Thyroid gland (tissue), 4 donors: Measurements from ENCODE around the gene SEC23B. TPM values are rescaled to one million over a fixed set of nuclear protein-coding genes. Genes with fewer than 3 reads are reported as not detected.
"Not testable (repeated sequence)": the region's sequence is repeated elsewhere in the genome, so short reads cannot be mapped to it uniquely, and the experiment has no call there.

Source experiments
- DNase-seq, 2 donors: peaks; one replicate each; pipeline ENCODE4 v3.0.0-alpha.2; 2019
- H3K27ac ChIP-seq, 3 donors: fragments of 200-600 bp; sonication (generic); 1 replicate in 2 of 3; 2 replicates in 1 of 3; pipeline ENCODE4 v1.5.1; 2016 to 2019; ENCODE audit warnings: mild to moderate bottlenecking in 1 of 3, moderate library complexity in 1 of 3
- H3K27me3 ChIP-seq: fragments of 200-600 bp; sonication (generic); one replicate; pipeline ENCODE4 v1.5.1; 2019
- H3K36me3 ChIP-seq, 2 donors: fragments of 200-600 bp; sonication (generic); one replicate each; pipeline ENCODE4 v1.5.1; 2016 to 2019
- H3K4me1 ChIP-seq, 2 donors: fragments of 200-600 bp; sonication (generic); one replicate each; pipeline ENCODE4 v1.5.1; 2017 to 2019
- H3K4me3 ChIP-seq, 3 donors: fragments of 200-600 bp; sonication (generic); replicated peaks in 1 of 3; 1 replicate in 2 of 3; 2 replicates in 1 of 3; pipeline ENCODE4 v1.5.1; 2016; ENCODE audit warnings: mild to moderate bottlenecking in 1 of 3
- H3K9me3 ChIP-seq: fragments of 200-600 bp; sonication (generic); one replicate; pipeline ENCODE4 v1.5.1; 2017
- CTCF ChIP-seq, 6 experiments: fragments of 200-600 bp in 3 of 6; fragments of 450-650 bp in 3 of 6; sonication (generic) in 3 of 6; IDR thresholded peaks; one replicate each; pipeline ENCODE4 v1.5.1; 2016 to 2019; ENCODE audit warnings: antibody characterized with exemption in 6 of 6, mild to moderate bottlenecking in 2 of 6, inconsistent platforms in 1 of 6, moderate library complexity in 1 of 6
- POLR2A ChIP-seq, 2 donors: fragments of 450-650 bp; IDR thresholded peaks; one replicate each; pipeline ENCODE4 v1.6.1; 2017; ENCODE audit warnings: antibody characterized with exemption in 2 of 2, mild to moderate bottlenecking in 2 of 2, moderate library complexity in 1 of 2
- WGBS, 2 donors: methylation state at CpG; one replicate each; pipeline ENCODE4 v1.1.5; 2017; 5-methylcytosine and 5-hydroxymethylcytosine counted together
- intact Hi-C: fragments of 100-400 bp; cut with DNase I; formaldehyde crosslinking; loops from one replicate; pipeline ENCODE4 v1.15.1; 2023
- total RNA-seq, 4 donors: library from RNA; depleted of rRNA; stranded (reverse); fragments of >200 nt; gene quantifications; one replicate each; pipeline ENCODE4 v1.2.3, GENCODE V29; 2016

The SEC23B gene
- total RNA-seq, 4 donors from 2014 or later = 60.5 to 94.1 (median 84.6) TPM

GRCh38 chr20:18524646-18525045 lies 16.9 kb downstream of the SEC23B start:
- WGBS, 2 donors = 93 to 100% methylated on average over 1 of the region's 1 CpG
- Histone ChIP-seq H3K9me3 (no peaks in the 10 kb centered on the region), H3K27ac (no peak overlapping the region), H3K4me3 (no peak overlapping the region), H3K27me3 (no peaks in the 10 kb centered on the region), H3K36me3 (peaks cover 43 to 54% of the 10 kb centered on the region in 2 donors), H3K4me1 (no peaks in the 10 kb centered on the region)
- no peak for DNase-seq
- intact Hi-C loops = no loop called here
- TF ChIP-seq POLR2A (IDR thresholded peaks at IDR 0.05) (no peak), CTCF (IDR thresholded peaks at IDR 0.05) (no peak)

GRCh38 chr20:18526761-18527160 lies 19.0 kb downstream of the SEC23B start:
- intact Hi-C loops, DNase-seq, H3K4me3 ChIP-seq, H3K27me3 ChIP-seq, H3K27ac ChIP-seq, H3K9me3 ChIP-seq, H3K4me1 ChIP-seq: not testable (repeated sequence)
- 83 to 84% methylated on average over 14 of the region's 14 CpGs for WGBS, 2 donors
- H3K36me3 ChIP-seq = peaks cover 62 to 74% of the 10 kb centered on the region in 2 donors

- Histone ChIP-seq H3K27me3 (no peaks in the 10 kb centered on the region), H3K9me3 (no peaks in the 10 kb centered on the region), H3K4me3 (no peak overlapping the region), H3K4me1 (no peaks in the 10 kb centered on the region), H3K27ac (no peak overlapping the region), H3K36me3 (peaks cover 66 to 80% of the 10 kb centered on the region in 2 donors)
- TF ChIP-seq CTCF (IDR thresholded peaks at IDR 0.05) (no peak), POLR2A (IDR thresholded peaks at IDR 0.05) (no peak)
- WGBS, 2 donors = 95 to 97% methylated on average over 2 of the region's 2 CpGs
- DNase-seq = no peak
- intact Hi-C loops = no loop called here
Observed at GRCh38 chr20:18527339-18527738, 19.6 kb downstream of the SEC23B start.

GRCh38 chr20:18527836-18528235 lies 20.1 kb downstream of the SEC23B start:
- Histone ChIP-seq H3K36me3 (peaks cover 71 to 85% of the 10 kb centered on the region in 2 donors), H3K27me3 (no peaks in the 10 kb centered on the region), H3K4me1 (no peaks in the 10 kb centered on the region), H3K4me3 (no peak overlapping the region), H3K27ac (no peak overlapping the region), H3K9me3 (no peaks in the 10 kb centered on the region)
- intact Hi-C loops = no loop called here
- DNase-seq = no peak
- WGBS, 2 donors = 86 to 94% methylated on average over 2 of the region's 2 CpGs
- TF ChIP-seq CTCF (IDR thresholded peaks at IDR 0.05) (no peak), POLR2A (IDR thresholded peaks at IDR 0.05) (no peak)

GRCh38 chr20:18529041-18529440 lies 21.3 kb downstream of the SEC23B start:
- H3K9me3 ChIP-seq = no peaks in the 10 kb centered on the region
- no peak for DNase-seq
- TF ChIP-seq CTCF (IDR thresholded peaks at IDR 0.05) (no peak), POLR2A (IDR thresholded peaks at IDR 0.05) (no peak)
- peaks cover 81 to 95% of the 10 kb centered on the region in 2 donors for H3K36me3 ChIP-seq
- no peak overlapping the region for H3K27ac ChIP-seq
- H3K27me3 ChIP-seq = no peaks in the 10 kb centered on the region
- no peak overlapping the region for H3K4me3 ChIP-seq
- intact Hi-C loops = no loop called here
- no peaks in the 10 kb centered on the region for H3K4me1 ChIP-seq

- intact Hi-C loops = no loop called here
- peaks cover 50 to 79% of the 10 kb centered on the region in 2 donors for H3K36me3 ChIP-seq
- WGBS, 2 donors = 92 to 98% methylated on average over 6 of the region's 6 CpGs
Observed at GRCh38 chr20:18532626-18533025, 24.9 kb downstream of the SEC23B start.

More at GRCh38 chr20:18532626-18533025, 24.9 kb downstream of the SEC23B start:
- TF ChIP-seq CTCF (IDR thresholded peaks at IDR 0.05) (no peak), POLR2A (IDR thresholded peaks at IDR 0.05) (no peak)
- no peaks in the 10 kb centered on the region for H3K4me1 ChIP-seq
- H3K27ac ChIP-seq = no peak overlapping the region
- H3K4me3 ChIP-seq = no peak overlapping the region
- no peak for DNase-seq
- no peaks in the 10 kb centered on the region for H3K9me3 ChIP-seq
- H3K27me3 ChIP-seq = no peaks in the 10 kb centered on the region
